Superior temporal gyrus (tissue), 1 donor: ENCODE measurements around the gene ABCB7.
"Not testable (repeated sequence)": the region's sequence is repeated elsewhere in the genome, so short reads cannot be mapped to it uniquely, and the experiment has no call there.

ENCODE experiments used
- DNase-seq: peaks from one replicate; pipeline ENCODE4 v3.0.0-alpha.2; 2016; ENCODE audit errors: extremely low spot score

ABCB7 gene

GRCh38 chrX:75106772-75107171, 49.3 kb downstream of the ABCB7 start:
- no peak for DNase-seq

GRCh38 chrX:75096331-75096730, 59.8 kb downstream of the ABCB7 start:
- no peak for DNase-seq

GRCh38 chrX:75086731-75087195, 69.3 kb downstream of the ABCB7 start:
- DNase-seq = no peak

DNA sequence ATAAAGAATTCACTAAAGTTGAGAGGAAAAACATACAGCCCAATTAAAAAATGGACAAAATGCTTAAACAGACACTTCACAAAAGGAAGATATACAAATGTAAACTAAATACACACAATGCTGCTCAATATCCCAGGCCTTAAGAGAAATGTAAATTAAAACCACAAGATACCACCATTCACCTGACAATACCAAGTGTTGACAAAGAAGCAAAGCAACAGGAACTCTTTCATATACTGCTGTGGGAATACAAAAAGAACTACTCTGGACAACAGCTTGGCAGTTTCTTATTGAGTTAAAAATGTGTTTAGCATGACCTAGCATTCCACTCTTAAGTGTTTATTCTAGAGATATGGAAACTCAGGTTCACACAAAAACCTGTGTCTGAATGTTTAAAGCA, 71.3 kb downstream of the ABCB7 start:
- no peak for DNase-seq

DNA sequence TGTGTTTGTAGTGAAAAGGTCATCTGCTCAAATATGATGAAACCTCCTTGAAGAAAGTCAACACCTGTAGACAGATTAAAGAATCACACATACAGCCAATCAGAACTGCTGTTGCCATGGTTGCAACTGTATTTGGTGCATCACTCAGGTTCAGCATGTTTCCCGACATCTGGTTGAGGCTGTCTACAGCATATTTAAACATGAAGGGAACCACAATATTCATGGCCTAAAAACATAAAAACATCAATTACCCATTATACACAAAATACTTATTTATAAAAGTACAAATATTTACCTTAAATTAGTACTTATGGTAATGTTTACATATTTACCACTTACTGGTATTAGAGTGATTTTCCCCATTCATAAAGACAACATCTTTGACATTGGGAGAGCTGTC, 79.7 kb downstream of the ABCB7 start:
- DNase-seq = no peak

DNA sequence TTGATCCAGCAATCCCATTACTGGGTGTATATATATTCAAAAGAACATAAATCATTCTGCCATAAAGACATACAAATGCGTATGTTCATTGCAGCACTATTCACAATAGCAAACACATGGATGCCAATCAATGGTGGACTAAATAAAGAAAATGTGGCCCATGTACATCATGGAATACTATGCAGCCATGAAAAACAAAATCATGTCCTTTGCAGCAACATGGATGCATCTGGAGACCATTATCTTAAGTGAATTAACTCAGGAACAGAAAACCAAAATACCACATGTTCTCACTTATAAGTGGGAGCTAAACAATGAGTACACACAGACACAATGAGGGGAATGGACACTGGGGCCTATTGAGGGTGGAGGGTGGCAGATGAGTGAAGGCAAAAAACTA, 81.6 kb downstream of the ABCB7 start:
- DNase-seq = no peak

GRCh38 chrX:75071334-75071733, 84.7 kb downstream of the ABCB7 start:
- DNase-seq = no peak

GRCh38 chrX:75067931-75068330, 88.2 kb downstream of the ABCB7 start:
- DNase-seq = no peak

DNA sequence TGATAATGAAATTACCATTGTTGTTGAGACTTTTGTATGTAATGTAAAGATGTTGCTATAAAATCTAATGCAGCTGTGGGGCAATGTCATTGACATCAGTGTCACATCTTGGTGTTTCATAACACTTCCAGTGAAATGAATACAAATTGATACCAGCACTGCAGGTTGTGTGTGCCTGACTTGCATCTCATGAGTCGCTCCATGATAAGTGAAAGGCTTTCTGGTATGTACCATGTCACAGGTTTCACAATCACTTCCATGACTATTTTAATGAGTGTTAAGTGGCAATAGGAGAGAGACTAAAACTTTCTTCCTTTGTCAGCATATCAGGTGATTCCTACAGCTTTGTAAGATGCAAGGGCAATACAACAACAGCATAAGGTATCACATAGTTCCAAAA, 94.4 kb downstream of the ABCB7 start:
- DNase-seq = no peak

DNA sequence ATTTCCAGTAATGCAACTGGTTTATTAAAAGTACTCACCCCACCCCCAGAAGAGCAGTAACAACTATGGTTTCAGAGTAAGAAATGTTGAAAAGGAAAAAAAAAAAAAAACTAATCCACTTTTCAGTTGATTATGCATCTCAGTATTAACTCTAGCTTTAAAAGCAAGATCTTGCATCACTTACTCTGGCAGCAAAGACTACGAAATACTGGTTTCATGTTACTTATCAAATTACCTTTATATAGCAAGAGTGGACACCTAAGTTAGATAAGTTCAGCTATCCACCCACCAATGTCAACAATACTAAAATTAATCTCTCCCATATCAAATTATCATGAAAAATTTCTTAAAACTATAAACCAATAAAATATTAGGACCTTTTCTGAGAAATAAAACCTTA, 105.0 kb downstream of the ABCB7 start:
- no peak for DNase-seq

DNA sequence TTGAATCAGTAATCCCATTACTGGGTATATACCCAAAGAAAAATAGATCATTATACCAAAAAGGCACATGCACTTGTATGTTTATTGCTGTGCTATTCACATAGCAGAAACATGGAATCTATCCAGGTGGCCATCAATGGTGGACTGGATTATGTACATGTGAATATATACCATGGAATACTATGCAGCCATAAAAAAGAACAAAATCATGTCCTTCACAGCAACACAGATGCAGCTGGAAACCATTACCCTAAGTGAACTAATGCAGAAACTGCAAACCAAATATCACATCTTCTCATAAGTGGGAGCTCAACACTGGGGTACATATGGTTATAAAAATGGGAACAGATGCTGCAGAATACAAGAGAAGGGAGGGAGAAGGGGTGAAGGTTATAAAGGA, 110.7 kb downstream of the ABCB7 start:
- no peak for DNase-seq

GRCh38 chrX:75044142-75044541, 111.9 kb downstream of the ABCB7 start:
- not testable (repeated sequence) for DNase-seq

GRCh38 chrX:75038925-75039324, 117.2 kb downstream of the ABCB7 start:
- DNase-seq = no peak
